Ureter (tissue), 1 donor: ENCODE results near the gene FFAR3. TPM values are rescaled to one million over a fixed set of nuclear protein-coding genes. Genes with fewer than 3 reads are reported as not detected.

Experiments used
- DNase-seq: peaks from one replicate; pipeline ENCODE4 v3.0.0-alpha.2; 2020; ENCODE audit warnings: low spot score
- total RNA-seq: library from RNA; stranded (reverse); gene quantifications from one replicate; pipeline ENCODE4 v1.2.4, GENCODE V29; 2023
- donor health status: DM: yes; HTN: yes; CAD: no.

The FFAR3 gene
- total RNA-seq, 1 donor from 2014 or later = not detected

- DNase-seq = no peak
Measured at GRCh38 chr19:35330475-35330874, 27.8 kb upstream of the FFAR3 start.

- no peak for DNase-seq
Measured at GRCh38 chr19:35331551-35332214, 26.6 kb upstream of the FFAR3 start.

GRCh38 chr19:35332817-35333216, 25.4 kb upstream of the FFAR3 start:
- DNase-seq = no peak

- no peak for DNase-seq
Measured at GRCh38 chr19:35334144-35334753, 24.0 kb upstream of the FFAR3 start.

- DNase-seq = no peak
Measured at GRCh38 chr19:35336166-35336955, 21.9 kb upstream of the FFAR3 start.

GRCh38 chr19:35337097-35337983, 20.9 kb upstream of the FFAR3 start:
- DNase-seq = no peak

- DNase-seq = no peak
Measured at GRCh38 chr19:35337984-35338296, 20.3 kb upstream of the FFAR3 start.

- no peak for DNase-seq
Measured at GRCh38 chr19:35340431-35340830, 17.8 kb upstream of the FFAR3 start.

- DNase-seq = no peak
Measured at GRCh38 chr19:35341006-35341405, 17.3 kb upstream of the FFAR3 start.

GRCh38 chr19:35341565-35342225, 16.6 kb upstream of the FFAR3 start:
- no peak for DNase-seq

- no peak for DNase-seq
Measured at GRCh38 chr19:35342430-35342829, 15.8 kb upstream of the FFAR3 start.

GRCh38 chr19:35344511-35345031, 13.7 kb upstream of the FFAR3 start:
- DNase-seq = no peak

GRCh38 chr19:35345671-35346111, 12.6 kb upstream of the FFAR3 start:
- DNase-seq = no peak

- DNase-seq = no peak
Measured at GRCh38 chr19:35346193-35347052, 11.8 kb upstream of the FFAR3 start.

- DNase-seq = no peak
Measured at GRCh38 chr19:35347171-35347929, 10.9 kb upstream of the FFAR3 start, which contains the start of gene FFAR1. TSS of gene FFAR1 (plus strand) at chr19:35347902. CDS start at chr19:35351552, 3,650 bp downstream.

- DNase-seq = no peak
Measured at GRCh38 chr19:35347930-35348298, 10.3 kb upstream of the FFAR3 start.

GRCh38 chr19:35348911-35349611, 9.2 kb upstream of the FFAR3 start:
- no peak for DNase-seq

- no peak for DNase-seq
Measured at GRCh38 chr19:35349614-35350521, 8.4 kb upstream of the FFAR3 start.
